T-helper 22 cell (primary cell): ENCODE measurements around the gene CASP2.

Experiments
- DNase-seq: peaks from one replicate; pipeline ENCODE4 v3.0.0-alpha.2; 2020; ENCODE audit warnings: low read depth

CASP2 gene

DNA sequence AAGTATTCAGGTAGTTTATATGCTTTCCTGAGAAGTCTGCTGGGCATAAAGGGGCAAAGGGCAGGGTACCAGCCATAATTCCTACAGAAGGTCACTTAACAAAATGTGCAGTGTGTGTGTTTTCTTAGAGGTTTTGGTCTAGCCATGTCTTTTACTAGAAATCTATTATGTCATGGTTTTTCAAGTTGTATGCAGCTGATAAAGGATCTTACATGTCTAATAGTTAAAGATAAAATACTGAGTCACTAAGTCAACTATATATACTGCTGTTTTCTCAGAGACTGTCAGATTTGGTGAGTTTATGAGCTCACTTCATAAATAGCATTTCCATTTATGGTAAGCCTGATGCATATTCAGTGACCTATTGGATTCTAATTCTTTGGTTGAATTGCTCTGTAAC lies 7.7 kb downstream of the CASP2 start:
- no peak for DNase-seq

- DNase-seq, result no peak
Observed at GRCh38 chr7:143296686-143297085, 8.5 kb downstream of the CASP2 start.

- DNase-seq, result no peak
Observed at GRCh38 chr7:143299346-143299745, 11.2 kb downstream of the CASP2 start.

DNA sequence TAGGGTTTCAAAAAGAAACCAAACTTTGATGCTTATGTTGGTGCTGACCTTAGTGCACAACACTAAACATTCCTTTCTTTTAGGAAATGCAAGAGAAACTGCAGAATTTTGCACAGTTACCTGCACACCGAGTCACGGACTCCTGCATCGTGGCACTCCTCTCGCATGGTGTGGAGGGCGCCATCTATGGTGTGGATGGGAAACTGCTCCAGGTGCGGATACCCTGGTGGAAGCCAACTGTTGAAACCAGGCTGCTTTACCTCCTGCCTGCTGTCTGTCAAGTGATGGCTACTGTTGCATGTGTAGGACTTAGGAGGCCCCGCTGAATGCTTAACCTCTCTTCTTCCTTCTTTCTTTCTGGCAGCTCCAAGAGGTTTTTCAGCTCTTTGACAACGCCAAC lies 11.7 kb downstream of the CASP2 start:
- DNase-seq, result peak; percentile 25

- DNase-seq, result no peak
Observed at GRCh38 chr7:143300959-143301935, 13.1 kb downstream of the CASP2 start.

DNA sequence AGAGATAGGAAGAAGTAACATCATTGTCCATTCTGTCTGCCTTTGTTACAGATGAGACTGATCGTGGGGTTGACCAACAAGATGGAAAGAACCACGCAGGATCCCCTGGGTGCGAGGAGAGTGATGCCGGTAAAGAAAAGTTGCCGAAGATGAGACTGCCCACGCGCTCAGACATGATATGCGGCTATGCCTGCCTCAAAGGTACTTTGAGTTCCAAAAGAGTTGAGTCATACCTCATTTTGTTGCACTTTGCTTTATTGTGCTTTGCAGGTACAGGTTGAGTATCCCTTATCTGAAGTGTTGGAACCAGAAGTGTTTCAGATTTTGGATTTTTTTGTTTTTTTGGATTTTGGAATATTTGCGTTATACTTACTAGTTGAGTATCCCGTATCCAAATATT lies 15.6 kb downstream of the CASP2 start:
- DNase-seq, result no peak

DNA sequence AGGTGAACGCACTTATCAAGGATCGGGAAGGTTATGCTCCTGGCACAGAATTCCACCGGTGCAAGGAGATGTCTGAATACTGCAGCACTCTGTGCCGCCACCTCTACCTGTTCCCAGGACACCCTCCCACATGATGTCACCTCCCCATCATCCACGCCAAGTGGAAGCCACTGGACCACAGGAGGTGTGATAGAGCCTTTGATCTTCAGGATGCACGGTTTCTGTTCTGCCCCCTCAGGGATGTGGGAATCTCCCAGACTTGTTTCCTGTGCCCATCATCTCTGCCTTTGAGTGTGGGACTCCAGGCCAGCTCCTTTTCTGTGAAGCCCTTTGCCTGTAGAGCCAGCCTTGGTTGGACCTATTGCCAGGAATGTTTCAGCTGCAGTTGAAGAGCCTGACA lies 16.8 kb downstream of the CASP2 start:
- DNase-seq, result no peak

GRCh38 chr7:143305423-143306070 lies 17.4 kb downstream of the CASP2 start:
- peak; percentile 46 for DNase-seq

- DNase-seq, result no peak
Observed at GRCh38 chr7:143308632-143309031, 20.5 kb downstream of the CASP2 start.

DNA sequence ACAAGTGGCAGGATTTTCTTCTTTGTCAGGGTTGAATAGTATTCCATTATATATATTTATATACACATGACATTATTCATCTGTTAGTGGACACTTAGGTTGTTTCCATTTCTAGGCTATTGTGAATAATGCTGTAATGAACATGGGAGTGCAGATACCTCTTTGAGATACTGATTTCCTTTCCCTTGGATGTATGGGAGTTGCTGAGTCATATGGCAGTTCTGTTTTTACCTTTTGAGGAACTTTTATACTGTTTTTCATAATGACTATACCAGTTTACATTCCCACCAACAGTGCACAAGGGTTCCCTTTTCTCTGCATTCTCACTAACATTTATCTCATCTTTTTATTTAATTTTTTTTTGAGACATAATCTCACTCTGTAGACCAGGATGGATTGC lies 26.0 kb downstream of the CASP2 start:
- DNase-seq, result no peak

DNA sequence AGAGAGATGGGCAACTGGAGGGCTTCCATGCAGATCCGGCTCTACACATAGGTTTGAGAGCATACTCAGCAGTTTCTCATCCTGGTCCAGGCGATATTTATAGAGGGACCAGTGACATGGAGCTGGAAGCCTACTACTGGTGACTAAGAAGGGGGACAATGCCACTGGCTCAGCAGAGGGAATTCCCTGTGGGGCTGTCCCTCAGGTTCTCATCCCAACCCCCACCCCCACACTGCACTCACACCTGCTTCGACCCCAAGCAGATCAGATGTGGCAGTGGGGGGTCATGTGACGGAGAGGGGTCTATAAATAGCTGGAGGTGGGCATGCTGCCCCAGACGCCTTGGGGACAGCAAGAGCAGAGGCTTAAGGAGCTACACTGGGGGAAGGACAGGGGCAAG lies 27.6 kb downstream of the CASP2 start, which contains the start of gene CLCN1:
CLCN1 (plus strand) TSS at position 336 of the 400 bp plus-strand sequence. CDS start 102 bp downstream, outside the sequence.
- DNase-seq, result no peak

DNA sequence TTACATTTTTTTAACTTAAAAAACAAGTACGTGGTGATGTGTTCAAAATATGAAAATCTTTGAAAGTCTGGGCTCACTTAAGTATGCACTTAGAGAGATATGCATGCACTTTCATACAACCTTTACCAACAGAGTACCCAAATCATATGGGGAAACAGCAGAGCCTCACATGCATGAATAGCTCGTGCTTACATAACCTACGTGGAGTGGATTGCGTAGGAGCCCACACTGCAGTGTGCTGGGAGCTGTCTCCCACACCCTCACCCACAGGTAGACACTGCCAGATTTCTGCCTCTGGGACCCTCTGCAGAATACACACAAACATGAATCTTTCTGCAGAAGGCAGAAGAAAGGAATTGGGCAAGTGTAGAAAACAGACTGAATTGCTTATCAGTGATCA lies 28.3 kb downstream of the CASP2 start:
- no peak for DNase-seq

GRCh38 chr7:143318661-143319060 lies 30.5 kb downstream of the CASP2 start:
- DNase-seq, result no peak

DNA sequence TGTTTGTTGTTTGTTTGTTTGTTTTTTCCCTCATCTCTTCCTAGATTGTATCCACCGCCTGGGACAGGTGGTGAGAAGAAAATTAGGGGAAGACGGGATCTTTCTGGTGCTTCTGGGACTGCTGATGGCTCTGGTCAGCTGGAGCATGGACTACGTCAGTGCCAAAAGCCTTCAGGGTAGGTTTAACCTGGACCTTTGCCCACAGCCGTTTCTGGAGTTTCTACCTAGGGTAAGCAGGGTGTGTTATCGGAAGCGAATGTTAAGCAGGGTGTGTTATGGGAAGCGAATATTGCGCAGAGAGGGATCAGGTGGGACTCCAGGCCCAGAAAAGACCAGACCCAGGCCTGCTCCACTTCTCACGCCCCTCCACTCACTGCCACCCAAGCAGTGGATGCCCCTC lies 32.5 kb downstream of the CASP2 start:
- DNase-seq, result no peak

- no peak for DNase-seq
Observed at GRCh38 chr7:143321242-143321641, 33.1 kb downstream of the CASP2 start.

DNA sequence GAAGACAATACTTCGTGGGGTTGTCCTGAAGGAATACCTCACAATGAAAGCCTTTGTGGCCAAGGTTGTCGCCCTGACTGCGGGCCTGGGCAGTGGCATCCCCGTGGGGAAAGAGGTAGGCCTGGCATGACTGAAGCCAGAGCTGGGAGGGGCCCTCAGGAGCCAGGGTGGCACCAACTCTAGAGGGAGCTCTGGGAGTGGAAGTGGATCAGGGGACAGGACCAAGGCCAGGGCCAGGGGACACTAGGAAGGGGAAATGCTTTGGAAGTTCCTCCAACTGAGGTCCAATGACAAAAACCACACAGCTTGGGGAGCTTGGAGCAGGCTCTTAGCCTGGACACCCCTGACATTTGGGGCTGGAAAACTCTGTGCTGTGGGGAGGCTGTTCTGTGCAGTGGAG lies 33.6 kb downstream of the CASP2 start:
- no peak for DNase-seq

- DNase-seq, result no peak
Observed at GRCh38 chr7:143322760-143323633, 34.8 kb downstream of the CASP2 start.

DNA sequence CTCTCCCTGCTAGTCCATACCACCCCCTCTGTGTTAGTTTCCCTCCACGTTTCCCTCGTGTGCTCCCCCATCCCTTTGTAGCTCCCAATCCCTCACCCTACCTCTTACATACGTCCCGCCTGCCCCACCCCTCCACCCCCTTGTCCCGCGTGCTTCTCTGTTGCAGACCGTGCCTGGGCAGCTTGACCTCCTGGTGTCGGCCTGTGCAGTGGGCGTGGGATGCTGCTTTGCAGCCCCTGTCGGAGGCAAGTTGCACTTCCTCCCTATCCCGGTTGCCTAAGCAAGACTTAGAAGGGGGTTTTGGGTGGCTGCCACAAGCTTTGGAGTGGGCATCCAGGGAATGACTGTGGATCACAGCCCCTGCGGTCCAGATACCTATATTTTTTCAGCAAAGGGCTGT lies 35.5 kb downstream of the CASP2 start:
- no peak for DNase-seq

DNA sequence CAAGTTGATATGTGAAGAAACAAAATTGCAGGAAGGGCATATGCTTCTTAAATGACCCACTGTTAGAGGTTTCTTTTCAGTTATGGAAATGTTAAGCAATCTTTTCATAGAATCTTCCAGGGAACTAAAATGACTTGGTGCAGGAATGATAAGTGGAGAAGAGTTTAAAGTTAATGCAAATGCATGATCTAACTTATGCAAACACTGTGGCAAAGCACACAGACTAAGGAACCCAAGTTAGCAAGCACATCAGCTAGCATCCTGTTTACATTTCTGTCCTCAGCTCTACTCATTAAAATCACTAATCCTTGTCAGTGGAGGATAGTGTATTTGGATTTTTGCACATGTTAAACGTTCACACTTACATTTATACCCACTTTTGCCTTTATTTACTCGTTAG lies 37.1 kb downstream of the CASP2 start:
- DNase-seq, result no peak

DNA sequence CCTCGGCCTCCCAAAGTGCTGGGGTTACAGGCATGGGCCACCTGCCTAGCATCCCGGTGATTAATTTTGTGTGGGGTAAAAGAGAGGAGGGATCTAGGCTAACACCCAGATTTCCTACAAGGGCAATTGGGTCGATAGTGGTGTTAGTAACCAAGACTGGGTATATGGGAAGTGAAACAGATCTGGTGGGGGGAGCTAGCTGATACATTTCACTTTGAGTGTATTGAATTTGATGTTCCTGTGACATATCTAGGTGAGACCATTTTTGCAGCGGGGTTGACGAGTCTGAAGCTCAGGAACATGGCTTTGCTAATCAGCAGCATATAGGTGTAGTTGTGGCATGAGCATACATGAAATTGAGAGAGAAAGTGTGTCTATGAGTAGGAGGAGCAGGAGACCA lies 39.8 kb downstream of the CASP2 start:
- DNase-seq, result no peak

- DNase-seq, result no peak
Observed at GRCh38 chr7:143329471-143330170, 41.5 kb downstream of the CASP2 start.
